NCI-H2107 (cell line): ENCODE measurements around the gene CKMT1A.
"Not testable (repeated sequence)": the region's sequence is repeated elsewhere in the genome, so short reads cannot be mapped to it uniquely, and the experiment has no call there.

Source experiments
- DNase-seq: peaks from one replicate; lab custom pipeline; 2025; lab: John Stamatoyannopoulos, UW

Gene CKMT1A

GRCh38 chr15:43693148-43694022 lies at the start of gene CKMT1A:
Gene CKMT1A, plus strand, starts transcription at chr15:43693859. Its CDS starts 192 bp downstream, at chr15:43694051.
- DNase-seq = not testable (repeated sequence)

DNA sequence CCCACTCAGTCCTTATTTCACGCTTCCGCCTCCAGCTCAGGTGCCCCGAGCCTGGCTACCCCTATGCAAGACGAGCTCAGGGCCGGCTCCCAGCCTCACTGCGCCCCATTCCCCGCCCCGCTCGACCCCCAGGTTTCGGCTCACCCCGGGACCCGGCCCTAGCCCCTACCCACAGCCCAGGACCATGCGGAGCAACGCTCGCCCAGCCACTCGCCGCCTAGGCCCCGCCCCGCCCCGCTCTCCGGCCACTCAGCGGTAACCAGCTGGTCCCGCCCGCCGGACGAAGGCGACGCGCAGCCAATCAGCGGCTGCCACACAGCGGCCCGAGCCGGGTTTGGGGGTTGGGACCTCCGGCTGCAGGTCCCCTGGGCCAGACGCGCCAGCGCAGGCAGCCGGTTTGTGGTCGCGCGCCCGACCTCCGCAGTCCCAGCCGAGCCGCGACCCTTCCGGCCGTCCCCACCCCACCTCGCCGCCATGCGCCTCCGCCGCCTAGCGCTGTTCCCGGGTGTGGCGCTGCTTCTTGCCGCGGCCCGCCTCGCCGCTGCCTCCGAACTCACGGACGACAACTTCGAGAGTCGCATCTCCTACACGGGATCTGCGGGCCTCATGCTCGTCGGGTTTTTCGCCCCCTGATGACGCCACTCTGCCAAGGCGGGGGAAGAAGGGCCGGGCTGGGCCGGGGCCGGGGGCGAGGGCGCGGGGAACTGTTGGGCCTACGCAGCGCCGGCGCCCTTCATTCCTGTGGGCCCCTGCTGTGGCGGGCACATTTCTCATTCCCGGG lies 44.8 kb upstream of the CKMT1A start, which contains the start of gene CATSPER2:
Gene CATSPER2 (minus strand): TSS at position 196 of the 781 bp plus-strand sequence. CDS start 783 bp downstream, outside the sequence.
- no peak for DNase-seq

DNA sequence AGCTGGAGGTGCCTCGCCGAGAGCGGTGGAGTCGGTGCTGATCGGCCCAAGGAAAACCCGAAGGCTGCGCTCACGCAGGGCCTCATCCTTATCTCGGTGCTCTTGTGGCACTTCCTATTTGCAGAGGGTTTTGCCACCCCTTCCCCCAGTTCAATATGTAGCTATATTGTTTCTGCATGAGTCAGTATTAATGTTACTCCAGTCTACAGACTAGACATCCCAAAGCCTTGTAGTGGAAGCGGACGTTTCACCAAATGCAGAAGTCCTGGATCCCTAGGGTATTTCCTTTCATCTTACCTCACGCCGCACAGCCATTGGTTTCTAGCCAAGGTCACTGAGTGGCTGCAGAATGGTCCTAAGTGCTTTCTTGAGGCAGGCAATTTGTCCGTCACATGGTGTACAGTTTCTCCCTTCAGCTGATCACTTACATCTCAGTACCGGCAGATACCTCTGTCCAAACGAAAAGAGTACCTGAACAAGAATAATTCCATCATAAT lies 44.2 kb upstream of the CKMT1A start:
- not testable (repeated sequence) for DNase-seq

DNA sequence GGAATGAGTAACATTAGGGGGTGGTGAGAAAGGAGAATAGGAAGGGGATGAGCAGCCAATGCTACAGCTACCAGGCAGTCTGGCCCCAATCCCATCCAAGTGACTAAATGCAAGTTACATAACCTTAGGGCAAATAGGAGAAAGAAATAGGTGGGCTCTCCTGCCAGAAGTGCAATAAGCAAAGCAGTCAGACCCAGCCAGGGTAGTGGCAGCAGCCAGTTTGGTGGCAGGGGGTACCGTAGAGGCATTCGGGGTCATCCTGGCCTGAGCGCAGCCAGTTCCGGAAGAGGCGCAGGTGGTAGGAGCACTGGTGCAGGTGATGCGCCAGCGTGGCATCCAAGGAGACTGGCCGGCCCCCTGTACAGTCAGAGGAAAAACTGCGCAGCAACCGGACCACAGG lies 33.9 kb upstream of the CKMT1A start:
- DNase-seq = not testable (repeated sequence)

- DNase-seq = not testable (repeated sequence)
These were observed 31.4 kb upstream of the CKMT1A start for GRCh38 chr15:43662293-43662692.

GRCh38 chr15:43663333-43663732 lies 30.3 kb upstream of the CKMT1A start:
- not testable (repeated sequence) for DNase-seq

DNA sequence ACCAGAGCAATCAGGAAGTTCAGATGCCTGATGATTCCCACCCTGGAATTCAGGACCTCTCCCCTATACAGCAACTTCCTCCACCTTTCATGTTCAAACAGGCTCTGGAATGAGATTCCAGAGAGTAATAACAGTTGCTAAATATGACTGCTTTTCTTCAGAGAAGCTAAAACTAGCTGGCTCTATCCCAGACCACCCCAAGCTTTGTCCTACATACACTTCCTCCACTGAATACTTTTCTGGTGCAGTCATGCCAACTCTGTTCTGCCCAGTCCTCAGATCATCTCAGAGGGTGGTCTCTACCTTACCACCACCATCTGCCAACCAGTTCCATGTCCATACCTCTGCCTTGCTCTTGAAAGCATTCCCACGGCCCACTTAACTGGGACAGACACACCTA lies 27.5 kb upstream of the CKMT1A start:
- DNase-seq = not testable (repeated sequence)

GRCh38 chr15:43674175-43674574 lies 19.5 kb upstream of the CKMT1A start:
- not testable (repeated sequence) for DNase-seq

- not testable (repeated sequence) for DNase-seq
These were observed 3.9 kb upstream of the CKMT1A start for GRCh38 chr15:43689604-43690301.

- DNase-seq = not testable (repeated sequence)
These were observed 980 bp upstream of the CKMT1A start for GRCh38 chr15:43692679-43693078.

- no peak for DNase-seq
These were observed 8.5 kb downstream of the CKMT1A start for GRCh38 chr15:43702174-43702573.

DNA sequence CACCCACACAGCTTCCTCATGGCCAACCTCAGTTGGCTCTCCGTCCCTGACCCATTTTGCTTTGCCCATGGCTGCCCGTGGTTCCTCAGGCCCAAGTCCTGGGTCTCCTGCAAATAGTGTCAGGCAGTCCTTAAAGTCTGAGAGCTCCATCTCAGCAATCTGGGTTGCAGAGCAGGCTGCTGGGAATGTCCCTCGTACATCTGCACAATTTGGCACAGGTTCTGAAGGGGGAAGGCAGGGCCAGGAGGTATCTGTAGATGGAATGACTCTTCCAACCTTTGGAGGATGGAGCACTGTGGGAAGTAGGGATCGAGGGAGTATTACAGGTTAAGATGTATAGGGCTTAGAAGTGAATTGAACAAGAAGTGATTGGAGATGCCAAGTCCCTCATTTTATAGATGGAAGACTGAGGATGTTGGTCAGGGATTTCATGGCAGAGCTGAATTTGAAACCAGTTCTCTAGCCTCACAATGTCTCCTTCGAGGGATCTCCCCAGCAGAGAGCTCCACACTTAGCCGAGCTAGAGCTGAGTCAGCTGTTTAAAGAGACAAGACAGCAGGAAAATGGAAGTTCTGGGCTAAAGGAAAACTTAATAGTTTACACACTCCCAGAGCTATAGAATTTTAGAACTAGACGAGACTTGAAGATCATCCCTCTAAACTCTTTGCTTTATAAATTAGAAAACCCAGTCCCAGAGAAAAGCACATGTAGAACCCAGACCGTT lies 9.2 kb downstream of the CKMT1A start:
- DNase-seq = no peak

DNA sequence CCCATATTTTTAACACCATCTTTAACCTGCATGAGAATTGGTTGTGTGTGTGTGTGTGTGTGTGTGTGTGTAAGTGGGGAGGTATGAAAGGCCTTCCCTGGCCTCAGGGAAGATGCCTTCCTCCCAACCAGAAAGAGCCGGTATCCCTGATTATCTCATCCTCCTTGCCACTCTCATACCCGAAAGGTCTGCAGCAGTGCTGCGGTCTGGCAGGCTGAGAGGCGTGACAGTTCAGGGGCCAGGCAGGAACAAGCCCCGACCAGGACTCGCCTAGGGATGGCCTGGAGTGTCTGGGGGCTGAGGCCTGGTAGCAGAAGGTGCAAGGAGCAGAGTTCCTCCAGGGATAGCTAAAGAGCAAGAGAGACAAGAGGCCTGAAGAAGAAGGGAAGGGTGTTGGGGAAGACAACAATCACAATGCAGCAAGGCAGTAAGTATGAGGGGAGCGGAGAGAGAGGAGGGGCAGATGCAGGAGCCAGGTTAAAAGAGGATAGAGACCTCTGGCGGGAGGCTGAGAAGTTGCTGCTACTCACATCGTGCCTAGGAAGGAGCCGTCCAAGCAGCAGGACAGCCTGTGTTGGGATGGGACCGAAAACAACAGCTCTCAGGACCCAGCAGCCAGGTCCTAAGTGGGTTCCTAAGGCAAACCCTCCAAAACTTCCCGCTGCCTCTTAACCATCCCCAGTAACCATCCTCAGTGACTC lies 16.9 kb downstream of the CKMT1A start:
- DNase-seq = not testable (repeated sequence)

DNA sequence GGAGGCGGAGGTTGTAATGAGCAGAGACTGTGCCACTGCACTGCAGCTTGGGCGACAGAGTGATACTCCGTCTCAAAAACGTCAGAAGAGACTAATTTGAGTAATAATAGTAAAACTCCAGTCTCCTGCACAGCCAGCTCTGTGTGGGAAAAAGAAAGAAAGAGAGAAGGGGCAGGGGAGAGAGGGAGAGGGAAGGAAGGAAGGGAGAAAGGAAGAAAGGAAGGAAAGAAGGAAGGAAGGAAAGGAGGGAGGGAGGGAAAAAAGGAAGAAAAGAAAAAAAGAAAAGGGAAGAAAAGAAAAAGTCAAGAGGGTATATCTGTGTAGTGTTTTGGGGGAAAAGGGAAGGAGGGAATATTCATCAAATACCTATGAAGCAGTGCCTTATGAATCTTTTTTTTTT lies 29.5 kb downstream of the CKMT1A start:
- DNase-seq = no peak

DNA sequence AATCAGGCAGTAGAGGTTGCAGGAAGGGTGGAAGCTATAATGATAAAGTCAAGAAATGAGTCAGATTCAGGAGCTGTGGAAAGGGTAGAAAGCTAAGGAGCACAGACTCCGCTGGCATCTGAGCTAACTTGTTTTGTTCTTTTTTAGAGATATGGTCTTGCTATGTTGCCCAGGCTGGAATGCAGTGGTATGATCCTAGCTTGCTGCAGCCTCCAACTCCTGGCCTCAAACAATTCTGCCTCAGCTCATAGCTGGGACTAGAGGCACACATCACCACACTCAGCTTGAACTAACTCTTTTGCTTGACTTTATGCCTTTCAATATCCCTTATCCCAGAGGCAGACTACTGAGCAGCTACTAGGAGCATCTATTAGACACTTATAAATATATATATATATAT lies 32.6 kb downstream of the CKMT1A start:
- not testable (repeated sequence) for DNase-seq

GRCh38 chr15:43728053-43728725 lies 34.5 kb downstream of the CKMT1A start:
- DNase-seq = not testable (repeated sequence)

DNA sequence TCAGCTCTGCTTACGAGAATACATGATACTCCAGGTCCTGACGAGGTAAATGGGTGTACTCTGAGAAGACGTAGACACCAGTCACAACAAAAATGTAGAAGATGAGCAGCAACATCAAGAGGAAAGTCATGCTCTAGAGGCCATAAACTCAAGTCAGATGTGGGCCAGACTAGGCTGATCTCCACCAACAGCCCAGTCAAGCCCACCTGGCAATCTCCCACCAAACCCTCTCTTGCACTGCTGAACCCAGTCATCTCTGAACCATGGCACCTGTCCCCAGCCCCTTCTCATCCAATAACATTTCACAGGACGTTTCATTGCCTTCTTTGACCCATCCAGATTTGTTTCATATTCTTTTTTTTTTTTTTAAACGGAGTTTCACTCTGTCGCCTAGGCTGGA lies 41.8 kb downstream of the CKMT1A start:
- DNase-seq = no peak

GRCh38 chr15:43746245-43746902 lies 52.7 kb downstream of the CKMT1A start, which contains the start of gene PDIA3:
Gene PDIA3, plus strand, starts transcription at chr15:43746438. Its CDS starts 102 bp downstream, at chr15:43746540.
- DNase-seq = peak; percentile 31

DNA sequence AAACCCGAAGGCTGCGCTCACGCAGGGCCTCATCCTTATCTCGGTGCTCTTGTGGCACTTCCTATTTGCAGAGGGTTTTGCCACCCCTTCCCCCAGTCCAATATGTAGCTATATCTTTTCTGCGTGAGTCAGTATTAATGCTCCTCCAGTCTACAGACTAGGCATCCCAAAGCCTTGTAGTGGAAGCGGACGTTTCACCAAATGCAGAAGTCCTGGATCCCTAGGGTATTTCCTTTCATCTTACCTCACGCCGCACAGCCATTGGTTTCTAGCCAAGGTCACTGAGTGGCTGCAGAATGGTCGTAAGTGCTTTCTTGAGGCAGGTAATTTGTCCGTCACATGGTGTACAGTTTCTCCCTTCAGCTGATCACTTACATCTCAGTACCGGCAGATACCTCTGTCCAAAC lies 53.2 kb downstream of the CKMT1A start:
- not testable (repeated sequence) for DNase-seq
